B cell (primary cell): ENCODE data around the gene SYNE1. TPM values are rescaled to one million over a fixed set of nuclear protein-coding genes. Genes with fewer than 3 reads are reported as not detected.

Experiments
- ATAC-seq: fragments of 200-7000 bp; cut with Tn5 transposase; one replicate; pipeline ENCODE4 v1.10.0; 2021; ENCODE audit warnings: low read depth, mild to moderate bottlenecking, moderate number of reproducible peaks, moderate library complexity
- CTCF ChIA-PET: fragments of 350-600 bp; sonication (Branson Sonifier 250); formaldehyde crosslinking; loops from one replicate; lab custom pipeline; 2021; ENCODE audit warnings: antibody characterized with exemption, inconsistent platforms; lab: Charles Lee
- POLR2A ChIA-PET: fragments of 350-600 bp; sonication (Branson Sonifier 250); formaldehyde crosslinking; loops from one replicate; lab custom pipeline; 2021; ENCODE audit warnings: antibody characterized with exemption; lab: Charles Lee
- DNase-seq: peaks from one replicate; pipeline ENCODE4 v3.0.0; 2013
- H2AFZ ChIP-seq: 2 replicates; pipeline ENCODE4 v1.6.1; 2012; ENCODE audit warnings: mild to moderate bottlenecking, low read depth, low read length; ENCODE audit not compliant: insufficient read depth, poor library complexity, severe bottlenecking
- H3K27ac ChIP-seq, 2 donors: 1 replicate in 1 of 2; 2 replicates in 1 of 2; pipeline ENCODE4 v1.5.1; 2012 to 2013; ENCODE audit warnings: low read length in 2 of 2, mild to moderate bottlenecking in 2 of 2, moderate library complexity in 1 of 2
- H3K27me3 ChIP-seq, 4 experiments: fragments of 200-600 bp in 1 of 4; sonication (generic) in 1 of 4; replicated peaks in 1 of 4; 1 replicate in 2 of 4; 2 replicates in 2 of 4; pipeline versions ENCODE4 v1.6.1 to v1.7.0; 2013 to 2016; ENCODE audit warnings: low read length in 3 of 4, mild to moderate bottlenecking in 2 of 4, mixed read lengths in 1 of 4, moderate library complexity in 1 of 4; ENCODE audit not compliant: insufficient read depth in 4 of 4, control insufficient read depth in 3 of 4; ENCODE audit errors: control extremely low read depth in 1 of 4
- H3K36me3 ChIP-seq, 2 experiments: replicated peaks in 1 of 2; 1 replicate in 1 of 2; 2 replicates in 1 of 2; pipeline versions ENCODE4 v1.6.1 to v1.7.1; 2013; ENCODE audit warnings: low read length in 1 of 2; ENCODE audit not compliant: insufficient read depth in 2 of 2, control insufficient read depth in 1 of 2; ENCODE audit errors: control extremely low read depth in 1 of 2, extremely low read depth in 1 of 2
- H3K4me1 ChIP-seq, 2 donors: fragments of 200-600 bp in 1 of 2; sonication (generic) in 1 of 2; 1 replicate in 1 of 2; 2 replicates in 1 of 2; pipeline versions ENCODE4 v1.5.1 to v1.6.1; 2013 to 2017; ENCODE audit warnings: low read length in 2 of 2; ENCODE audit not compliant: control insufficient read depth in 2 of 2, insufficient read depth in 2 of 2
- H3K4me2 ChIP-seq: replicated peaks from 2 replicates; pipeline ENCODE3; 2012; ENCODE audit warnings: mild to moderate bottlenecking, low read depth, low read length; ENCODE audit not compliant: poor library complexity, severe bottlenecking
- H3K4me3 ChIP-seq, 5 experiments: fragments of 200-600 bp in 1 of 5; sonication (generic) in 1 of 5; 1 replicate in 3 of 5; 2 replicates in 2 of 5; pipeline versions ENCODE4 v1.5.1 to v1.7.0; 2011 to 2016; ENCODE audit warnings: low read length in 4 of 5, mild to moderate bottlenecking in 4 of 5, low read depth in 2 of 5, control low read depth in 1 of 5, moderate library complexity in 1 of 5; ENCODE audit not compliant: insufficient read depth in 1 of 5; ENCODE audit errors: control extremely low read depth in 1 of 5, extremely low read depth in 1 of 5
- H3K79me2 ChIP-seq: fragments of 200-600 bp; sonication (generic); one replicate; pipeline ENCODE4 v1.6.0; 2016; ENCODE audit warnings: low read length; ENCODE audit not compliant: control insufficient read depth, insufficient read depth
- H3K9ac ChIP-seq: fragments of 200-600 bp; sonication (generic); 2 replicates; pipeline ENCODE4 v1.6.1; 2017; ENCODE audit warnings: mild to moderate bottlenecking, low read length, moderate library complexity
- H3K9me3 ChIP-seq, 3 donors: one replicate each; pipeline versions ENCODE4 v1.6.1 to v1.7.1; 2013; ENCODE audit warnings: low read length in 2 of 3; ENCODE audit not compliant: control insufficient read depth in 2 of 3, insufficient read depth in 1 of 3; ENCODE audit errors: control extremely low read depth in 1 of 3
- H4K20me1 ChIP-seq: 2 replicates; pipeline ENCODE4 v1.6.0; 2012; ENCODE audit warnings: mild to moderate bottlenecking, low read length; ENCODE audit not compliant: insufficient read depth, control insufficient read depth, poor library complexity, severe bottlenecking
- H3K27ac Mint-ChIP-seq: one replicate; pipeline ENCODE4 v1.8.0; 2021; ENCODE audit warnings: mixed read lengths
- H3K27me3 Mint-ChIP-seq: one replicate; pipeline ENCODE4 v1.8.0; 2021; ENCODE audit warnings: mixed read lengths
- H3K4me1 Mint-ChIP-seq: one replicate; pipeline ENCODE4 v1.8.0; 2021; ENCODE audit warnings: mixed read lengths
- H3K4me3 Mint-ChIP-seq: one replicate; pipeline ENCODE4 v1.8.0; 2021; ENCODE audit warnings: mixed read lengths
- H3K9me3 Mint-ChIP-seq: one replicate; pipeline ENCODE4 v1.8.0; 2022; ENCODE audit warnings: mixed read lengths; ENCODE audit not compliant: insufficient read depth
- CTCF ChIP-seq: fragments of 200-600 bp; IDR thresholded peaks from one replicate; pipeline ENCODE4 v1.8.0; 2022; ENCODE audit warnings: antibody characterized with exemption, mild to moderate bottlenecking
- EZH2 ChIP-seq: IDR thresholded peaks from 2 replicates; pipeline ENCODE4 v1.6.1; 2012; ENCODE audit warnings: borderline replicate concordance, low read depth, mild to moderate bottlenecking, moderate library complexity, low read length; ENCODE audit not compliant: insufficient read depth, poor library complexity, severe bottlenecking
- WGBS: methylation state at CpG from one replicate; pipeline ENCODE4 v1.1.5; 2013; ENCODE audit warnings: missing lambda C conversion rate; ENCODE audit not compliant: insufficient coverage; 5-methylcytosine and 5-hydroxymethylcytosine counted together
- intact Hi-C: fragments of 100-400 bp; cut with micrococcal nuclease; formaldehyde crosslinking; loops from one replicate; pipeline ENCODE4 v1.10.0; 2022
- polyA plus RNA-seq: library from polyadenylated mRNA; depleted of rRNA; stranded (reverse); fragments of >200 nt; gene quantifications from 2 replicates; pipeline ENCODE4 v1.2.3, GENCODE V29; 2012
- total RNA-seq, 2 donors: library from RNA; stranded (reverse); fragments of 120-200 nt in 1 of 2; gene quantifications; 1 replicate in 1 of 2; 2 replicates in 1 of 2; pipeline versions ENCODE4 v1.2.3 to v1.2.4, GENCODE V29; 2013 to 2022

The SYNE1 gene
- total and polyA plus RNA-seq, 2 donors (not counting 1 experiment from before 2014, with no cell fraction given) = 49.2 to 108 TPM

- peaks cover 3% of the 10 kb centered on the region for H3K27me3 Mint-ChIP-seq
- no peaks in the 10 kb centered on the region for H3K4me1 Mint-ChIP-seq
- Histone ChIP-seq H3K27ac (no peak overlapping the region), H3K79me2 (no peaks in the 10 kb centered on the region), H3K4me3 (no peak overlapping the region), H3K9ac (no peak overlapping the region), H4K20me1 (no peaks in the 10 kb centered on the region), H2AFZ (no peak overlapping the region), H3K27me3 (no peaks in the 10 kb centered on the region), H3K4me1 (no peaks in the 10 kb centered on the region), H3K4me2 (no peak overlapping the region), H3K36me3 (no peaks in the 10 kb centered on the region), H3K9me3 (no peaks in the 10 kb centered on the region)
- WGBS = no CpG with 5 or more reads among the region's 3 CpGs
- H3K27ac Mint-ChIP-seq = no peak overlapping the region
- ATAC-seq (no peak), DNase-seq (no peak)
- ChIA-PET POLR2A (no interaction called here), CTCF (no interaction called here)
- H3K9me3 Mint-ChIP-seq = no peaks in the 10 kb centered on the region
- TF ChIP-seq CTCF (no peak), EZH2 (no peak)
- intact Hi-C loops = no loop called here
- no peak overlapping the region for H3K4me3 Mint-ChIP-seq
Measured at GRCh38 chr6:152532556-152533422, 104.4 kb downstream of the SYNE1 start.

- Mint-ChIP-seq H3K27me3 (peaks cover 4% of the 10 kb centered on the region), H3K9me3 (no peaks in the 10 kb centered on the region)
- TF ChIP-seq CTCF (no peak), EZH2 (no peak)
Measured at GRCh38 chr6:152531659-152532058, 105.5 kb downstream of the SYNE1 start.

More at GRCh38 chr6:152531659-152532058, 105.5 kb downstream of the SYNE1 start:
- no peaks in the 10 kb centered on the region for H3K79me2 ChIP-seq
- H3K4me1 ChIP-seq = no peaks in the 10 kb centered on the region
- no peak overlapping the region for H3K4me2 ChIP-seq
- H3K9ac ChIP-seq = no peak overlapping the region
- POLR2A ChIA-PET = no interaction called here
- CTCF ChIA-PET = no interaction called here
- no peak overlapping the region for H2AFZ ChIP-seq
- no peaks in the 10 kb centered on the region for H3K27me3 ChIP-seq
- Mint-ChIP-seq H3K4me1 (no peaks in the 10 kb centered on the region), H3K27ac (no peak overlapping the region), H3K4me3 (no peak overlapping the region)
- no peaks in the 10 kb centered on the region for H3K9me3 ChIP-seq
- H3K4me3 ChIP-seq = no peak overlapping the region
- intact Hi-C loops = no loop called here
- WGBS = no CpG with 5 or more reads among the region's 3 CpGs
- no peak for ATAC-seq
- no peak for DNase-seq
- H3K27ac ChIP-seq = no peak overlapping the region
- H4K20me1 ChIP-seq = no peaks in the 10 kb centered on the region
- H3K36me3 ChIP-seq = no peaks in the 10 kb centered on the region
